Heart left ventricle (tissue), 16 donors: ENCODE results near the gene IL1R2. TPM values are rescaled to one million over a fixed set of nuclear protein-coding genes. Genes with fewer than 3 reads are reported as not detected.

Source experiments
- ATAC-seq, 4 donors: fragments of 200-7000 bp; cut with Tn5 transposase; one replicate each; pipeline ENCODE4 v1.9.1; 2020 to 2022; ENCODE audit warnings: moderate library complexity in 4 of 4, mild to moderate bottlenecking in 3 of 4, moderate number of reproducible peaks in 1 of 4
- DNase-seq, 5 donors: peaks; one replicate each; pipeline ENCODE4 v3.0.0-alpha.2; 2020
- H3K27ac ChIP-seq, 12 donors: fragments of 200-600 bp; sonication (generic) in 4 of 12; one replicate each; pipeline versions ENCODE4 v1.5.0 to v1.8.0; 2016 to 2022; ENCODE audit warnings: mild to moderate bottlenecking in 2 of 12
- H3K27me3 ChIP-seq, 9 donors: fragments of 200-600 bp; sonication (generic) in 2 of 9; one replicate each; pipeline versions ENCODE4 v1.5.1 to v1.8.0; 2016 to 2022; ENCODE audit warnings: mild to moderate bottlenecking in 3 of 9
- H3K36me3 ChIP-seq, 9 donors: fragments of 200-600 bp; sonication (generic) in 2 of 9; one replicate each; pipeline versions ENCODE4 v1.5.0 to v1.8.0; 2018 to 2022; ENCODE audit warnings: mild to moderate bottlenecking in 2 of 9
- H3K4me1 ChIP-seq, 12 donors: fragments of 200-600 bp; sonication (generic) in 4 of 12; one replicate each; pipeline versions ENCODE4 v1.5.0 to v1.8.0; 2016 to 2022; ENCODE audit warnings: mild to moderate bottlenecking in 3 of 12
- H3K4me3 ChIP-seq, 12 donors: fragments of 200-600 bp; sonication (generic) in 4 of 12; one replicate each; pipeline versions ENCODE4 v1.5.0 to v1.8.0; 2017 to 2022; ENCODE audit warnings: mild to moderate bottlenecking in 9 of 12, moderate library complexity in 4 of 12
- H3K9me3 ChIP-seq, 12 donors: fragments of 200-600 bp; sonication (generic) in 4 of 12; one replicate each; pipeline versions ENCODE4 v1.5.0 to v1.8.0; 2016 to 2022; ENCODE audit warnings: mild to moderate bottlenecking in 1 of 12
- CTCF ChIP-seq, 12 donors: fragments of 200-600 bp; sonication (generic) in 4 of 12; IDR thresholded peaks; one replicate each; pipeline versions ENCODE4 v1.5.0 to v1.8.0; 2018 to 2022; ENCODE audit warnings: antibody characterized with exemption in 12 of 12, mild to moderate bottlenecking in 5 of 12
- POLR2A ChIP-seq, 2 donors: fragments of 450-650 bp; IDR thresholded peaks; one replicate each; pipeline ENCODE4 v1.6.1; 2017; ENCODE audit warnings: antibody characterized with exemption in 2 of 2, mild to moderate bottlenecking in 2 of 2, moderate library complexity in 2 of 2
- WGBS, 4 donors: extraction: QIAGEN DNeasy Blood & Tissue Kit in 2 of 4; methylation state at CpG; one replicate each; pipeline versions ENCODE4 v1.1.5 to v1.1.7; 2013 to 2018; 5-methylcytosine and 5-hydroxymethylcytosine counted together
- intact Hi-C, 10 donors: fragments of 100-400 bp; cut with DNase I; formaldehyde crosslinking; loops; one replicate each; pipeline versions ENCODE4 v1.11.1 to v1.14.2; 2022
- polyA plus RNA-seq, 2 donors: library from polyadenylated mRNA; stranded (reverse); fragments of 200-250 nt; gene quantifications; one replicate each; pipeline ENCODE4 v1.2.3, GENCODE V29; 2013
- total RNA-seq, 9 donors: library from RNA; depleted of rRNA in 2 of 9; stranded (reverse); fragments of >200 nt in 2 of 9; fragmentation: NEBNext Ultra II Directional in 3 of 9; extraction: Animal tissue kit (Norgen Biotek cat#: 25700) in 3 of 9; gene quantifications; one replicate each; pipeline versions ENCODE4 v1.1.0 to v1.2.4, GENCODE V29; 2016 to 2023
- donor health status: ischemic (EF 13 %, LVEDD 7.1; RV severe dilation, severe dysfunction).
- donor health status: healthy with polysubstance abuse.
- donor health status: DM: no; HTN: yes; CAD: no.
- donor health status: DM: no; HTN: no; CAD: no.
- donor health status: ischemic (EF 25% LVEDD 6.9; RV normal size, moderate dysfunction).
- donor health status: ischemic (EF 25% LVEDD 5.7; RV mildly dilated, moderate dysfunction).
- donor health status: healthy.
- donor health status: DM: yes; HTN: yes; CAD: no.
- donor health status: ischemic (EF 35%, LVEDD 5.7; RV mildly dilated, moderate dysfunction).
- donor health status: nonischemic (EF 11% LVEDD 7.7; RV severe dilation, severe dysfunction).
- donor health status: DM: yes; HTN: yes; CAD: no.
- donor health status: PGD.
- donor health status: ischemic (EF 29% LVEDD 5.4; RV normal size, mild dysfunction).
- donor health status: nonischemic (EF 23%, LVEDD 6.1; RV moderate dilation, normal function).

IL1R2 gene
- total and polyA plus RNA-seq, 11 donors = 0.77 to 8.0 (median 2.1) TPM; not detected in 3

- WGBS, 4 donors = 84 to 94% (median 93%) methylated on average over 4 of the region's 4 CpGs
- Histone ChIP-seq H3K9me3 (no peaks in the 10 kb centered on the region), H3K4me1 (peaks cover 0 to 26% (median 0%) of the 10 kb centered on the region in 12 donors), H3K27ac (no peak overlapping the region), H3K4me3 (no peak overlapping the region), H3K36me3 (no peaks in the 10 kb centered on the region), H3K27me3 (no peaks in the 10 kb centered on the region)
- no peak for TF ChIP-seq CTCF (IDR thresholded peaks at IDR 0.05)
- no peak for TF ChIP-seq POLR2A (IDR thresholded peaks at IDR 0.05)
- intact Hi-C loops = loop anchor here in 4 of 10 donors (10.0 kb wide), 4 partner anchors 82 to 462 kb away; no protein-coding TSS in a partner anchor
- DNase-seq (no peak), ATAC-seq (no peak)
These were observed 5.4 kb upstream of the IL1R2 start for GRCh38 chr2:101986376-101986775.

GRCh38 chr2:101986804-101987740, 4.7 kb upstream of the IL1R2 start:
- Histone ChIP-seq H3K27ac (no peak overlapping the region), H3K27me3 (no peaks in the 10 kb centered on the region), H3K36me3 (no peaks in the 10 kb centered on the region), H3K4me3 (no peak overlapping the region), H3K9me3 (no peaks in the 10 kb centered on the region), H3K4me1 (peaks cover 0 to 26% (median 0%) of the 10 kb centered on the region in 12 donors)
- ATAC-seq = no peak
- TF ChIP-seq CTCF (IDR thresholded peaks at IDR 0.05) (no peak), POLR2A (IDR thresholded peaks at IDR 0.05) (no peak)
- intact Hi-C loops = loop anchor here in 4 of 10 donors (10.0 kb wide), 4 partner anchors 82 to 462 kb away; no protein-coding TSS in a partner anchor
- no peak for DNase-seq
- 67 to 74% (median 72%) methylated on average over 9 of the region's 9 CpGs for WGBS, 4 donors

- 83 to 89% (median 85%) methylated on average over 5 of the region's 5 CpGs for WGBS, 4 donors
- DNase-seq (no peak), ATAC-seq (no peak)
- no peak for TF ChIP-seq POLR2A (IDR thresholded peaks at IDR 0.05)
- Histone ChIP-seq H3K36me3 (no peaks in the 10 kb centered on the region), H3K9me3 (no peaks in the 10 kb centered on the region), H3K4me3 (no peak overlapping the region), H3K4me1 (peaks cover 0 to 26% (median 0%) of the 10 kb centered on the region in 12 donors), H3K27me3 (peaks cover 0 to 3% (median 0%) of the 10 kb centered on the region in 9 donors), H3K27ac (no peak overlapping the region)
- intact Hi-C loops = loop anchor here in 4 of 10 donors (10.0 kb wide), 4 partner anchors 83 to 463 kb away; no protein-coding TSS in a partner anchor
These were observed 3.9 kb upstream of the IL1R2 start for GRCh38 chr2:101987832-101988231.

- Histone ChIP-seq H3K36me3 (no peaks in the 10 kb centered on the region), H3K27ac (no peak overlapping the region), H3K4me1 (peaks cover 0 to 26% (median 0%) of the 10 kb centered on the region in 12 donors), H3K4me3 (no peak overlapping the region), H3K27me3 (peaks cover 0 to 7% (median 0%) of the 10 kb centered on the region in 9 donors), H3K9me3 (no peaks in the 10 kb centered on the region)
- intact Hi-C loops = loop anchor here in 4 of 10 donors (10.0 kb wide), 4 partner anchors 84 to 464 kb away; no protein-coding TSS in a partner anchor
- WGBS, 4 donors = 87 to 92% (median 88%) methylated on average over 7 of the region's 7 CpGs
- TF ChIP-seq CTCF (IDR thresholded peaks at IDR 0.05) (no peak), POLR2A (IDR thresholded peaks at IDR 0.05) (no peak)
- DNase-seq = no peak
- no peak for ATAC-seq
These were observed 3.2 kb upstream of the IL1R2 start for GRCh38 chr2:101988541-101988940.
